Keratinocyte (primary cell): Measurements from ENCODE around the gene TCP11X1. TPM values are rescaled to one million over a fixed set of nuclear protein-coding genes. Genes with fewer than 3 reads are reported as not detected.
"Not testable (repeated sequence)": the region's sequence is repeated elsewhere in the genome, so short reads cannot be mapped to it uniquely, and the experiment has no call there.

Experiments
- DNase-seq: peaks from one replicate; pipeline ENCODE4 v3.0.0-alpha.2; 2011; ENCODE audit warnings: low read depth, missing footprints, low spot score
- FAIRE-seq: peaks from 2 replicates; lab custom pipeline; 2011; peaks lifted over from hg19 to GRCh38; lab: Jason Lieb, UNC
- H2AFZ ChIP-seq: 2 replicates; pipeline ENCODE4 v1.6.0; 2012; ENCODE audit warnings: low read length, control low read depth, inconsistent platforms; ENCODE audit not compliant: control insufficient read depth
- H3K27ac ChIP-seq: 2 replicates; pipeline ENCODE4 v1.5.1; 2011; ENCODE audit warnings: low read length; ENCODE audit not compliant: control insufficient read depth, insufficient read depth
- H3K27me3 ChIP-seq: 3 replicates; pipeline ENCODE4 v1.6.0; 2011; ENCODE audit warnings: low read length; ENCODE audit not compliant: control insufficient read depth, insufficient read depth; ENCODE audit errors: extremely low read depth
- H3K36me3 ChIP-seq, 2 experiments: 2 replicates in 1 of 2; 3 replicates in 1 of 2; pipeline ENCODE4 v1.5.1; 2011; ENCODE audit warnings: low read length in 2 of 2, mild to moderate bottlenecking in 1 of 2; ENCODE audit not compliant: control insufficient read depth in 2 of 2, insufficient read depth in 2 of 2; ENCODE audit errors: extremely low read depth in 1 of 2
- H3K4me1 ChIP-seq: 3 replicates; pipeline ENCODE4 v1.5.1; 2011; ENCODE audit warnings: low read length; ENCODE audit not compliant: control insufficient read depth, insufficient read depth; ENCODE audit errors: extremely low read depth
- H3K4me2 ChIP-seq: 3 replicates; pipeline ENCODE4 v1.6.0; 2011; ENCODE audit warnings: low read depth, low read length; ENCODE audit not compliant: control insufficient read depth, insufficient read depth; ENCODE audit errors: extremely low read depth
- H3K4me3 ChIP-seq, 3 experiments: fragments of 200-600 bp in 1 of 3; sonication (generic) in 1 of 3; 2 replicates in 2 of 3; 3 replicates in 1 of 3; pipeline ENCODE4 v1.5.1; 2011 to 2016; ENCODE audit warnings: low read length in 3 of 3, mild to moderate bottlenecking in 3 of 3, control low read depth in 2 of 3, inconsistent platforms in 1 of 3, low read depth in 1 of 3, mixed read lengths in 1 of 3, mixed run types in 1 of 3, moderate library complexity in 1 of 3; ENCODE audit not compliant: control insufficient read depth in 2 of 3, insufficient read depth in 2 of 3; ENCODE audit errors: extremely low read depth in 1 of 3
- H3K79me2 ChIP-seq: 2 replicates; pipeline ENCODE4 v1.6.0; 2012; ENCODE audit warnings: low read length; ENCODE audit not compliant: control insufficient read depth, insufficient read depth
- H3K9ac ChIP-seq: 3 replicates; pipeline ENCODE4 v1.6.0; 2011; ENCODE audit warnings: low read length; ENCODE audit not compliant: control insufficient read depth, insufficient read depth; ENCODE audit errors: extremely low read depth
- H3K9me1 ChIP-seq: 3 replicates; pipeline ENCODE4 v1.6.0; 2011; ENCODE audit warnings: low read length; ENCODE audit not compliant: control insufficient read depth, insufficient read depth; ENCODE audit errors: extremely low read depth
- H3K9me3 ChIP-seq: 2 replicates; pipeline ENCODE4 v1.5.1; 2012; ENCODE audit warnings: low read depth, low read length; ENCODE audit not compliant: control insufficient read depth
- H4K20me1 ChIP-seq: 3 replicates; pipeline ENCODE4 v1.6.0; 2011; ENCODE audit warnings: low read length; ENCODE audit not compliant: control insufficient read depth, insufficient read depth; ENCODE audit errors: extremely low read depth
- EZH2 ChIP-seq: IDR thresholded peaks from one replicate; pipeline ENCODE4 v1.6.1; 2012; ENCODE audit warnings: inconsistent platforms, mild to moderate bottlenecking, low read length, moderate library complexity
- dilution Hi-C: fragments of 300-500 bp; cut with MboI; formaldehyde crosslinking; loops from one replicate; pipeline ENCODE4 v1.7.0; 2020; ENCODE audit warnings: low sequenced_read_pairs; ENCODE audit not compliant: extremely low pct_ligation_motif_present
- polyA minus RNA-seq, 3 experiments: library from RNA; depleted of rRNA, polyadenylated mRNA; stranded (reverse); fragments of >200 nt; gene quantifications; 1 replicate in 1 of 3; 2 replicates in 1 of 3; 3 replicates in 1 of 3; pipeline ENCODE4 v1.2.3, GENCODE V29; 2011
- polyA plus RNA-seq, 5 experiments: library from polyadenylated mRNA; depleted of rRNA in 3 of 5; stranded (reverse) in 3 of 5; stranded (forward) in 1 of 5; unstranded in 1 of 5; fragments of >200 nt; gene quantifications; 1 replicate in 1 of 5; 2 replicates in 3 of 5; 3 replicates in 1 of 5; pipeline versions ENCODE4 v1.2.1 to v1.2.3, GENCODE V29; 2011 to 2012; ENCODE audit warnings: missing spikeins in 2 of 5, low read depth in 1 of 5, low replicate concordance in 1 of 5
- TF ChIP-seq, protein P1 (sequence below), 3 experiments: IDR thresholded peaks in 1 of 3; conservative IDR thresholded peaks in 1 of 3; optimal IDR thresholded peaks in 1 of 3; 2 replicates in 2 of 3; 3 replicates in 1 of 3; pipeline versions ENCODE3 to v1.5.1; 2011; ENCODE audit warnings: low read length in 3 of 3, mild to moderate bottlenecking in 3 of 3, moderate library complexity in 2 of 3, control low read depth in 1 of 3, inconsistent platforms in 1 of 3; ENCODE audit not compliant: insufficient read depth in 2 of 3; ENCODE audit errors: extremely low read depth in 1 of 3

The TCP11X1 gene
- not detected in 3 replicates for polyA plus RNA-seq
- not detected for polyA plus RNA-seq (2011; ENCODE audit: low read depth)
- not detected in 2 replicates for polyA plus RNA-seq (2011; cell fraction: cytosol; rRNA removed)
- not detected in 2 replicates for polyA plus RNA-seq (2011; cell fraction: nucleus; rRNA removed)
- not detected in 2 replicates for polyA plus RNA-seq (2012; ENCODE audit: low replicate concordance)
- polyA minus RNA-seq, result not detected in 3 replicates
- polyA minus RNA-seq (2011; cell fraction: cytosol; rRNA and poly(A)+ RNA removed), result not detected
- polyA minus RNA-seq (2011; cell fraction: nucleus; rRNA and poly(A)+ RNA removed), result not detected in 2 replicates

DNA sequence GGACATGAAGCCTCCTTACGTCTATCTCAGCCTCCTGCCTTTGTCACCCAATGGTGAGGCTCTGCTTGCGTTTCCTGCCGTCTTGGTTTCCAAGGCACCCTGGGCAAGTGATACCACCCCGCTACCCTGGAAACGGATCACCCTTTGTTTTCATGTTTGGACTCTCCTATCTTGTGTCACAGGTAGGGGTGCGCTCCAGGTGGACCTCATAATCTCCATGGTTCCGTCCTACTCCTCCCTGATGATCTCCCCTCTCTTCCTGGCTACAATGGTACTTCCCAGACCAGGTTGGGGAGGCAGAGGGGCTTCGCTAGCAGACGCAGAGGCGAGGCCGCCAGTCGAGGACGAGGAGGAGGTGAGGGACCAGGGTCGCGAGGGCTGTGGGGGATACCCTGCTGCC lies at the start of gene TCP11X1:
TSS of gene TCP11X1 (plus strand) at position 316 of the 400 bp plus-strand sequence.
- H3K4me2 ChIP-seq, H3K36me3 ChIP-seq, FAIRE-seq, H3K4me3 ChIP-seq, H3K9me1 ChIP-seq, H3K9me3 ChIP-seq, H4K20me1 ChIP-seq, H3K4me1 ChIP-seq, dilution Hi-C loops, DNase-seq, H3K9ac ChIP-seq, H3K27ac ChIP-seq, H2AFZ ChIP-seq, H3K27me3 ChIP-seq, H3K79me2 ChIP-seq: not testable (repeated sequence)

DNA sequence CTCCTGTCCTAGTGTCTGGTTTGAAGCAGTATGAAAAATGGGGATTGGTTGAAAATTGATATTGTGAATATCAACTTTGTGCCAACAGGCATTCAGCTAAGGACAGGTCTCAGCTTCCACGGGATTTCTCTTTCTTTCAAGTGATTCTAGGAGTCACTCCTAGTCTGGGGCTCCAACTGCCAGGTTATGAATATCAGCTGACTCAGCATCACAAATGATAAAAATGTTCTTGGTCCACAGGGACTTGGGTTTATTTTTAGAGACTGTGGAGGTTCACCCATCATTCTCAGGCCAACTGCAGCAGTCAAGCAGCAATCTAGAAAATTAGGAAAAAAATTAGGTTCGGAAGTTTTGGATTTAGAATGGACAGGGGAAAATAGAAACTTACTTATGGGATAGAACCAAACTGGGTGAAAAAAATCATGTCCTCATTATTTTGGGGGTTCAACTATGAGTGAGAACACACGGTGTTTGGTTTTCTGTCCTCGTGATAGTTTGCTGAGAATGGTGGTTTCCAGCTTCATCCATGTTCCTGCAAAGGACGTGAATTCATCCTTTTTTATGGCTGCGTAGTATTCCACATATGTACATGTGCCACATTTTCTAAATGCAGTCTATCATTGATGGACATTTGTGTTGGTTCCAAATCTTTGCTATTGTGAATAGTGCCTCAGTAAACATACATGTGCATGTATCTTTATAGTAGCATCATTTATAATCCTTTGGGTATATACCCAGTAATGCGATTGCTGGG lies 29.0 kb upstream of the TCP11X1 start:
- H3K9me3 ChIP-seq, result no peaks in the 10 kb centered on the region
- H3K27me3 ChIP-seq, result no peaks in the 10 kb centered on the region
- no peak overlapping the region for H3K9ac ChIP-seq
- DNase-seq (no peak), FAIRE-seq (no peak)
- no peaks in the 10 kb centered on the region for H4K20me1 ChIP-seq
- TF ChIP-seq, protein P1, sequence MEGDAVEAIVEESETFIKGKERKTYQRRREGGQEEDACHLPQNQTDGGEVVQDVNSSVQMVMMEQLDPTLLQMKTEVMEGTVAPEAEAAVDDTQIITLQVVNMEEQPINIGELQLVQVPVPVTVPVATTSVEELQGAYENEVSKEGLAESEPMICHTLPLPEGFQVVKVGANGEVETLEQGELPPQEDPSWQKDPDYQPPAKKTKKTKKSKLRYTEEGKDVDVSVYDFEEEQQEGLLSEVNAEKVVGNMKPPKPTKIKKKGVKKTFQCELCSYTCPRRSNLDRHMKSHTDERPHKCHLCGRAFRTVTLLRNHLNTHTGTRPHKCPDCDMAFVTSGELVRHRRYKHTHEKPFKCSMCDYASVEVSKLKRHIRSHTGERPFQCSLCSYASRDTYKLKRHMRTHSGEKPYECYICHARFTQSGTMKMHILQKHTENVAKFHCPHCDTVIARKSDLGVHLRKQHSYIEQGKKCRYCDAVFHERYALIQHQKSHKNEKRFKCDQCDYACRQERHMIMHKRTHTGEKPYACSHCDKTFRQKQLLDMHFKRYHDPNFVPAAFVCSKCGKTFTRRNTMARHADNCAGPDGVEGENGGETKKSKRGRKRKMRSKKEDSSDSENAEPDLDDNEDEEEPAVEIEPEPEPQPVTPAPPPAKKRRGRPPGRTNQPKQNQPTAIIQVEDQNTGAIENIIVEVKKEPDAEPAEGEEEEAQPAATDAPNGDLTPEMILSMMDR (optimal IDR thresholded peaks at IDR 0.05 in 1 of 3, IDR thresholded peaks at IDR 0.05 in 1 of 3, conservative IDR thresholded peaks at IDR 0.05 in 1 of 3; ENCODE audit: extremely low read depth in 1 of 3, insufficient read depth in 2 of 3, low read length in 3 of 3), result no peak
- TF ChIP-seq EZH2, result no peak
- no peaks in the 10 kb centered on the region for H3K79me2 ChIP-seq
- dilution Hi-C loops, result no loop called here
- H3K4me1 ChIP-seq, result no peaks in the 10 kb centered on the region
- no peak overlapping the region for H3K4me3 ChIP-seq
- no peaks in the 10 kb centered on the region for H3K9me1 ChIP-seq
- H2AFZ ChIP-seq, result no peak overlapping the region
- no peaks in the 10 kb centered on the region for H3K36me3 ChIP-seq
- no peak overlapping the region for H3K4me2 ChIP-seq
- no peak overlapping the region for H3K27ac ChIP-seq

DNA sequence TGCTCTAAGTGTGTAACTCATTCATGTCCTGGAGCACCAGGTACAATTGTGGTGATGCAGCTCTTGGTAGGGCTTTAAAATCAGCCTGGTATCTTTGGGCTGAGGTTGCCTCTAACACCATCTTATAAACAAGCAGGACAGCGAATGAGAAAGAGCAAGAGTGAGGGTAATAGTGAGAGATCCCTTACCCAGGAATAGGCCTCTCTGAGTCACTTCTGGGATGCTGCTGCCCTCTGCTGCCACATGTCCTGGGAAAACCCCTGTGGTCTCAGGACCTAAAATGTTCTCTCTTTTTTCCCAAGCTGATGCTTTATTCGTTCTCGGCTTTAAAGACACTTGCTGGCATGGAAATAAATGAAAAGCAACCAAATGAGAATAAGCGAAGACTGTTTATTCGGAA lies 7.2 kb upstream of the TCP11X1 start:
- H4K20me1 ChIP-seq, H2AFZ ChIP-seq, H3K27ac ChIP-seq, H3K9me3 ChIP-seq, H3K9me1 ChIP-seq, H3K9ac ChIP-seq, H3K4me1 ChIP-seq, H3K36me3 ChIP-seq, DNase-seq, H3K27me3 ChIP-seq, dilution Hi-C loops, H3K4me2 ChIP-seq, FAIRE-seq, H3K79me2 ChIP-seq, H3K4me3 ChIP-seq: not testable (repeated sequence)

DNA sequence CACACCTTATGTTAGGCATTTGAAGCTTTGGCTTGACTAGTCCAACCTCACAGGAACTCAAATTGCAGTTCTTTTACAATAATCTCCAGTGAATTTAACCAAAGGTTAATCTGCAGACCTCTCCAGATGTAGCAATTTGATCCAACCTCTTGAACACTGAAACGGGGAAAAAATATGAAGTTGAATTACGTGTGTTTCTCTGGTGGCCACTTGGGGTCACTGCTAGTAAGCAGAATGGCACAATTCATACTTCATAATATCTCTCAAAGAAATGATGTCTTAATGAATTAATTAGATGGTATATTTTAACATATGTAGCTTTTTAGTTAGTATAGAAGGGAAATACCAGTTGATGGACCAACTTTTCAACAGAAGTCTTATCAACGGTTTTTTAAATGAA lies 1.4 kb downstream of the TCP11X1 start:
- H3K4me2 ChIP-seq, H3K4me3 ChIP-seq, H3K4me1 ChIP-seq, H3K9ac ChIP-seq, H3K79me2 ChIP-seq, H2AFZ ChIP-seq, DNase-seq, dilution Hi-C loops, H3K27ac ChIP-seq, H3K9me3 ChIP-seq, H4K20me1 ChIP-seq, H3K9me1 ChIP-seq, FAIRE-seq, H3K27me3 ChIP-seq, H3K36me3 ChIP-seq: not testable (repeated sequence)
